Measurements from ENCODE around the gene ACTN1.

The ACTN1 gene

DNA sequence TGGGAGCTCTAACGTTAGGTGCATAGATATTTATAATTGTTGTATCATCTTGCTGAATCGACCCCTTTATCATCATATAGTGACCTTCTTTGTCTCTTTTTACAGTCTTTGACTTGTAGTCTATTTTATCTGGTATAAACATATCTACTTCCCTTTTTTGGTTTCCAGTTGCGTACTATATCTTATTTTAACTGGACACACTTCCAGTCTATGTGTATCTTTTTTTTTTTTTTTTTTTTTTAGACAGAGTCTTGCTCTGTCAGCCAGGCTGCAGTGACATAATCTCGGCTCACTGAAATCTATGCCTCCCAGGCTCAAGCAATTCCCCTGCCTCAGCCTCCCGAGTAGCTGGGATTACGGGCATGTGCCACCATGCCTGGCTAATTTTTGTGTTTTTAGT lies 144.3 kb downstream of the ACTN1 start:
- no peak for DNase-seq (ENCODE audit: low read depth in 2 of 2)

DNA sequence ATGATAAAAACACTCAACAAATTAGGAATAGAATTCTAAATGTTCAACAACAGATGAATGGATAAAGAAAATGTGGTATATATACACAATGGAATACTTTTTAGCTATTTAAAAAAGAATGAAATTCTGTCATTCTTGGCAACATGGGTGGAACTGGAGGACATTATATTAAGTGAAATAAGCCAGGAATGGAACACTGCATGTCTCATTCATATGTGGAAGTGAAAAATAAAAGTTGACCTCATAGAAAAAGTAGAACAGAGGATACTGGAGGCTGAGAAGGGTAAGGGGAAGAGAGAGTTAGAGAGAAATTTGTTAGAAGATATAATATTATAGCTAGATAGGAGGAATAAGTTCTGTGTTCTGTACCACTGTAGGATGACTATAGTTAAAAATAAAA lies 150.4 kb downstream of the ACTN1 start:
- DNase-seq (ENCODE audit: low read depth in 2 of 2): no peak

DNA sequence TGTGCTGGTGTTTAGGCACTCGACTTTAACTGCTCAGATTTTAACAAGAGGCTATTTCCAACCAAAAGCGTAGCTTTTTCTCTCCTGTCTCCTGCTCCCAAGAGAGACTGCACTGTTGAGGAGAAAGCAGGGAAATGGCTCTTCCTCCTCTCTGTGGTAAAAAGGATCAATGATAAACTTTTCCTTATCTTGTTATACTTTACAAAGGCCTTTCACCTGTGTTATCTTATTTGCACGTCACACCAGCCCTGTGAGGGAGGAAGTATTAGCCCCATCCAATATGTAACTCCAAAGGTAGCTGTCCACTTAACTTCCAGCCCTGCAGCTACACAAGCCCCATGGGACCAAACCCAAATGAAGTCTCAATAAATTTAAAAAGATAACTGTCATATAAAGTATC lies 153.4 kb downstream of the ACTN1 start:
- DNase-seq (ENCODE audit: low read depth in 2 of 2): no peak

DNA sequence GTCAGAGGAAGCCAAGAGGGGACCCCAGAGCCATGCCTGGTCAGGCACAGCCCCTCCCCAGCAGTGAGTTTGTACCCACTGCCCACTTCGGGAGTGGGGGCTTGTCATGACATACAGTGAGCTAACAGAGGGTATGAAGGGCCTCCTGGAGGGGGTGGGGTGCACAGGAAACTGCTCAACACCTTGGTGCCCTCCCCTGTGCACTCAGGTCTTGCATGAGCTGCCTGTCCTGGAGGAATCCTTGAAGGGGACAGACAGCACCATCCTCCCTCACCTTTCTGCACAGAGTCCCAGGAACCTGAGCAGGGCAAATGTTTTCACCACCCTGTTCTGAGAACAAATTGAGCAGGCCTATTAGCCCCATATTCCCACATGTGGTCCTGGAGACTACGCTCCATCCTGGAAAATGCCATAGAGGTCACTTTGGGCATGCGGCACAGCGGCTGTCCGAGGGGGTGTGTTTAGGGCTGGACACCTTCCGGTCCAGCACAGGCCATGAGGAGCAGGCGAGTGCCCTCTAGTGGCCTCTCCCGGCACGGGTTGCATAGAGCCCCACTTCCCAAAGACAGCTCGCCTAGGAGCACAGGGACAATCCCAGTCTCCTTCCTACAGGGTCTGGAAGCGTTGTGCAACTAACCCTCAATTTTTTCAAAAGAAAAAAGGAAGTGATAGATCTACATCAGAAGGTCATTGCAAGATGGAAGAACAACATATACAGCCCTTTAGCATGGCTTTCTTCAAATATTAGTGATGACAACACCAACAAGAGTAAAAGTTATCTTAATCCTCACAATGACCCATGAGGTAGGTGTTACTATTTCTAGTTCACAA lies 154.4 kb downstream of the ACTN1 start:
- DNase-seq (ENCODE audit: low read depth in 2 of 2): no peak

DNA sequence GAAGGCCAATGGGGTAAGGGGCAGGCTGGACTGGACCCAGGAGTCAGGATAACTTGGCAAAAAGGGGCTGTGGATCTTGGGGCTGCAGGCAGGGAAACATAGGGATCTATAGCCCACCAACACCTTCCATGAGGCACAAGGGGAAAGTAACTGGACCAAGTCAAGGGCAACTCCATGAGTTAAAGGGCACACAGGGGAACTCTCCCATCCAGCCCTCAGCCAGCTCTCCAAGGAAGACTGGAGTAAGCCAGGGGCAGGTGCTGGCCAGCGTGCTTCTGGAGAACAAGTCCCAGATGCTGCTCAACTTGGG lies 154.9 kb downstream of the ACTN1 start:
- no peak for DNase-seq (ENCODE audit: low read depth in 2 of 2)
